ENCODE measurements around the gene SPOUT1.

The SPOUT1 gene

DNA sequence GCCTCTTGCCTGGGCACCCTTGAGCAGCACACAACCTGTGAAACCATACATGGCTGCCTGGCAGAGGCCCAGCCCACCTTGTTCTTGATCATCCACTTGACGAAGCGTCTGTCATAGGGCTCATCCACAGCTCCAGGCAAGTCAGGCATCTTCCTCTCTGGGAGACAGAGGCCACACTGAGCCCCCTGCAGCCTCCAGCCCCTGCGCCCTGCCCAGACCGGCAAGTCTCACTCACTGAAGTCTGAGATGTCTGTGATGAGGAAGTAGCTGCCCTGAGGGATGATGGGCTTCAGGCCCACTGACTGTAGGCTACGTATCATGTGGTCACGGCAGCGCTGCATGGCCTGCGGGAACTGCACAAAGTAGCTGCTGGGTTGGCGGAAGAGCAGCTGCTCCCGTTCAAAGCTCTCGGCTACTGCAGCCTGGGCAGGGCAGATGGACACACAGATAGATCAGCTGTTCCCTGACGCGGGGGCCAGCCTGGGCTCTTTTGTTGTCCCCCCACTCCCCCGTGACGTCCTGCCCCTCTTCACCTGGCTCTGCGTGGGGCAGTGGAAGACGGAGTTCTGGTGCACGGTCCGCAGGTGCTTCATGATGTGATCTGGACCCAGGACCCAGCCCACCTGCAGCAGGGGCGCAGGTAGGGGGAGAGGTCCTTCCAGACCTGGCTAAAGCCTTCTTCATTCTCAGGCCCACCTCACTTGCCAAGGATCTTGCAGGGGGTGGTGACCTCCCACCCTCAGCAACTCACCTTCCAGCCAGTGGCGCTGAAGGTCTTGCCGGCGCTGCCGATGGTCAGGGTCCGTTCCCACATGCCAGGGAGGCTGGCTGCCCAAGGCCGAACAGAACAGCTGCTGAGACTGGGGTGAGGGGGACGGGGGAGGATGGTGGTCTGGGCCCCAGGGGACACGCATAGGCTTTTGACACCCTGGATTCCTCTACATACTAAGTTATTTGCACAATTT, 5.9 kb upstream of the SPOUT1 start:
- DNase-seq (ENCODE audit: low spot score): no peak
- in situ Hi-C loops (cut with MboI; ENCODE audit: low pct_unique_long_range_greater_than_20kb, low sequenced_read_pairs, unreplicated experiment): no loop called here

GRCh38 chr9:128833696-128834095, 4.1 kb upstream of the SPOUT1 start:
- in situ Hi-C loops (cut with MboI; ENCODE audit: low pct_unique_long_range_greater_than_20kb, low sequenced_read_pairs, unreplicated experiment): no loop called here
- TF ChIP-seq CTCF (IDR thresholded peaks at IDR 0.05; ENCODE audit: extremely low read depth, insufficient read depth, missing control alignments): no peak
- DNase-seq (ENCODE audit: low spot score): no peak

More for the DNA sequence above, 5.9 kb upstream of the SPOUT1 start:
- TF ChIP-seq CTCF (IDR thresholded peaks at IDR 0.05; ENCODE audit: extremely low read depth, insufficient read depth, missing control alignments): no peak

DNA sequence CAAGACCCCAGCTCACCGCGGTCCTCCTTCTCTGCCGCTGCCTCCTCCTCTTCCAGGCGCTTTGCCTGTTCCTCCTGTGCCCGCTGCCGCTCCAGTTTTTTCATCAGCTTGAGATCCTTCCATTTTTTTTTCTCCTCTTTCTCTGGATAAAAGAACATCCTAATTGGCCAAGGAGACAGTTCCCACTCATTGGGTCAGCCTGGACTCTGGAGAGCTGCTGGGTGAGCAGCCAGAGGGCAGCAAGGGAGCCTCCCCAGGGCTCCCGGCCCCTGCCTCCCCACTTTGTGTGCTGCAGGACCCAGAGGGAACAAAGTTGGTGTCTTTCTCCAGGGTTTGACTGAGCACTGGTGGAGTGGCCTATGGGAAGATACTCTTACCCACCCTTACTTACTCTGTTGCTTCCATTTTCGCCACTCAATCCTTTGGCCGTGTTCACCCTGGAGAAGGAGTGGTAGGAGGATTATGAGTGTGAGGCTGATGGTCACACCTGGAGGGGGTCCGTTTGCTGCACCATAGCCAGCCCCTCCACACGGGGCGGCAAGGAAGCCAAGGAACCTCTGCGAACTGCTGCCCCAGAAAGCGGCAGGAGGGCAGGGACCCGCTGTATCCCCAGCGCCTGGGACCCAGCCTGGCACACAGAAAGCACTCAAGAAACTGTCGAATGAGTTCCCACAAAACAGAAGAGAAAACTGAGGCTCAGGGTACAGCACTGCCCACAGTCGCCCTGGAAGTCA, 708 bp downstream of the SPOUT1 start:
- TF ChIP-seq CTCF (IDR thresholded peaks at IDR 0.05; ENCODE audit: extremely low read depth, insufficient read depth, missing control alignments): no peak
- in situ Hi-C loops (cut with MboI; ENCODE audit: low pct_unique_long_range_greater_than_20kb, low sequenced_read_pairs, unreplicated experiment): no loop called here
- DNase-seq (ENCODE audit: low spot score): no peak

DNA sequence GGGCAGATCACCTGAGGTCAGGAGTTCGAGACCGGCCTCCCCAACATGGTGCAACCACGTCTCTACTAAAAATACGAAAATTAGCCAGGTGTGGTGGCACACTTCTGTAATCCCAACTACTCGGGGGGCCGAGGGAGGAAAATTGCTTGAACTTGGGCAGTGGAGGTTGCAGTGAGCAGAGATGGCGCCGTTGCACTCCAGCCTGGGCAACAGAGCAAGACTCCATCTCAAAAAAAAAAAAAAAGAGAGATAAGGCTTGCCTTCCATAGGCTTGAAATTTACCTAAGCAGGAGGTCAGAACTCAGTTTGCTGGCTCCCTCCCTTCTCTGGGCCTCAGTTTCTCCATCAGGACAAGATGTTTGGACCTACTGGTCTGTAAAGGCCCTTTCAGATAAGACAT, 1.3 kb downstream of the SPOUT1 start:
- peak; percentile 2 for TF ChIP-seq CTCF (IDR thresholded peaks at IDR 0.05; ENCODE audit: extremely low read depth, insufficient read depth, missing control alignments)
- in situ Hi-C loops (cut with MboI; ENCODE audit: low pct_unique_long_range_greater_than_20kb, low sequenced_read_pairs, unreplicated experiment): no loop called here
- DNase-seq (ENCODE audit: low spot score): no peak

DNA sequence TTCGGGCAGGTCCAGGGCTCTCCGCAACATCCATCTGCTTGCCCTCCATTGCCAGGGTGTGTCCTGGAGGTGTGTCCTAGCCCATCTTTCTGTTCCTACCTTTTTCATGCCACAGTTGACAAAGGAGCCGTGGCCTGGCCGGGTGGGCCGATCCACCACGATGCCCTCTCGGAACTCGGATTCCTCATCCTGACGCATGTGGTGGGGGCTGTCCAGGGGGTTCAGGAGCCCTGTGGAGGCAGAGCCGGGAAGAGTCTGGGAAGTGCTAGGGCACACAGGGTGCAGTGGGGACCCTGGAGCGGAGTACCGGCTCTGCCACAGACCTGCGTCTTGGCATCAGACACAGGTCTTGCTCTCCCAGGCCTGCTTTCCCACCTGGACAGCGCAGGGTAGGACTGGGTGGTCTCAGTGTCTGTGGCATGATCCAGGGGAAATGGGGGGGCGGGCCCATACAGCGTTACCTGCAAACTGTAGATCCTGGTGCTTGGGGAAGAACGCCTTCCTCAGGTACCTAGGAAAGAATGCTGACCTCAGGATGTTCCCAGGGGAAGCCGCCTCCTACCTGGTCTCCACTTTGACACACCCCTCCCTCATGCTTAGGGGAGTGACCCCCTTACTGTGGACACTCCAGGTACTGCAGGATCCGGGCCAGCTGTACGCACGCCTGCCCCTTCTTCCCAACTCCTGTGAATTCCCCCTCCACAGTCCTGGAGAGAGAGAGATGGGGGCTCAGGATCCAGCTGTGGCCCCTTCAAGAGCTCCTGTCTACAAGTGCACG, 3.5 kb downstream of the SPOUT1 start:
- DNase-seq (ENCODE audit: low spot score): no peak
- no peak for TF ChIP-seq CTCF (IDR thresholded peaks at IDR 0.05; ENCODE audit: extremely low read depth, insufficient read depth, missing control alignments)
- in situ Hi-C loops (cut with MboI; ENCODE audit: low pct_unique_long_range_greater_than_20kb, low sequenced_read_pairs, unreplicated experiment): no loop called here

DNA sequence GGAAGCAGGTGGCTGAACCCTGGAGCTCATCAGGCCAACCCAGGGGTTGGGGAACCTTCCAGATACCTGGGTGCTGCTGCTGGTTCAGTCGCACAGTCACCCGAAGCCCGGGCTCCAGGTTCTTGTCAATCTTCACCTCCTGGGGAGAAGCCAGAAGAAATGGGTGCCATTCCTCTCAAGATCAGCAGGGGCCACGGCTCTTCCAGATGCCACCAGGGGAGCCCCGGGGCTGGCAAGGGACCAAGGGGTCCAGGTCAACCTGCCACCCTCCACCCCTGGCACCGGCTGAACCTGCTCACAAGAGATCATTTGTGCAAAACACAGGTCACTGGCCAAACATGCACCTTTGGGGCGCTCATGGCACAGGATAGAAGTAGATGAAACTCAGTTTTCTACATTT, 4.7 kb downstream of the SPOUT1 start:
- in situ Hi-C loops (cut with MboI; ENCODE audit: low pct_unique_long_range_greater_than_20kb, low sequenced_read_pairs, unreplicated experiment): no loop called here
- no peak for TF ChIP-seq CTCF (IDR thresholded peaks at IDR 0.05; ENCODE audit: extremely low read depth, insufficient read depth, missing control alignments)
- DNase-seq (ENCODE audit: low spot score): no peak
